Prostate gland (tissue), 2 donors: ENCODE data around the gene SPTBN1. TPM values are rescaled to one million over a fixed set of nuclear protein-coding genes. Genes with fewer than 3 reads are reported as not detected.

Experiments used
- DNase-seq: peaks from one replicate; pipeline ENCODE4 v3.0.0-alpha.2; 2019; ENCODE audit warnings: low spot score
- H3K27ac ChIP-seq, 2 donors: fragments of 200-600 bp; sonication (generic); 2 replicates each; pipeline ENCODE4 v1.5.1; 2017 to 2019
- H3K27me3 ChIP-seq: fragments of 200-600 bp; sonication (generic); replicated peaks from 2 replicates; pipeline ENCODE4 v1.5.1; 2019; ENCODE audit not compliant: insufficient read depth
- H3K36me3 ChIP-seq, 2 donors: fragments of 200-600 bp; sonication (generic); 1 replicate in 1 of 2; 2 replicates in 1 of 2; pipeline versions ENCODE4 v1.5.1 to v1.8.1; 2017 to 2019
- H3K4me1 ChIP-seq: fragments of 200-600 bp; sonication (generic); replicated peaks from 2 replicates; pipeline ENCODE4 v1.5.1; 2019
- H3K4me3 ChIP-seq, 2 donors: fragments of 200-600 bp; sonication (generic); 2 replicates each; pipeline ENCODE4 v1.5.1; 2017 to 2019
- H3K9me3 ChIP-seq: fragments of 200-600 bp; sonication (generic); 2 replicates; pipeline ENCODE4 v1.5.1; 2017
- POLR2A ChIP-seq: fragments of 450-650 bp; IDR thresholded peaks from one replicate; pipeline ENCODE4 v1.6.1; 2016; ENCODE audit warnings: antibody characterized with exemption, mild to moderate bottlenecking
- POLR2AphosphoS5 ChIP-seq: sonication (generic); formaldehyde crosslinking; IDR thresholded peaks from one replicate; pipeline ENCODE4 v1.6.1; 2017; ENCODE audit warnings: antibody characterized with exemption
- WGBS: methylation state at CpG from one replicate; pipeline ENCODE4 v1.1.5; 2018; 5-methylcytosine and 5-hydroxymethylcytosine counted together
- intact Hi-C: fragments of 100-400 bp; cut with DNase I; formaldehyde crosslinking; loops from one replicate; pipeline ENCODE4 v1.14.2; 2022
- total RNA-seq, 2 donors: library from RNA; depleted of rRNA; stranded (reverse); fragments of >200 nt; gene quantifications; one replicate each; pipeline ENCODE4 v1.1.0, GENCODE V29; 2016
- TF ChIP-seq, protein P1 (sequence below), 4 experiments: fragments of 200-600 bp in 2 of 4; fragments of 450-650 bp in 2 of 4; sonication (generic) in 2 of 4; IDR thresholded peaks; 1 replicate in 3 of 4; 2 replicates in 1 of 4; pipeline ENCODE4 v1.5.1; 2016 to 2019; ENCODE audit warnings: antibody characterized with exemption in 4 of 4, mild to moderate bottlenecking in 2 of 4, moderate library complexity in 2 of 4

Gene SPTBN1
- total RNA-seq, 2 donors from 2014 or later, result 146 to 348 TPM

DNA sequence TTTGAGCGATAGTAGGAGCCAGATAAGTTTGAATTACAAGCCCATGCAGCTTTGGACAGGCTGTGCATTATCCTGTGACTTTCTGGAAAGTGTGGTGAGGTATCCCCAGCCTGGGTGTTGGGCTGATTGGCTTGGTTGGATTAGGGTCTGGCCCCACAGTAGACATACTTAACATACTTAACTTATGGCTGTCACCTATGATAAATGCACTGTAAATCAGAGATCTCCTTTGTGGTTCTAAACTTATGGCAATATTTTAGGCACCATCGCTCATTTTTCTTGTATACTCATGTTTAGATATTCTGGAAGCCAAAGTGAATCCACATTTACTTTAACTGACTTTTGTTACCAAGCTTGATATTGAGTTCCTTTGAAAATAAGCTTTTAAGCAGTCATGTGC lies 54.8 kb downstream of the SPTBN1 start:
- Histone ChIP-seq H3K36me3 (no peaks in the 10 kb centered on the region), H3K9me3 (no peaks in the 10 kb centered on the region), H3K4me3 (no peak overlapping the region), H3K27ac (no peak overlapping the region), H3K27me3 (no peaks in the 10 kb centered on the region), H3K4me1 (no peaks in the 10 kb centered on the region)
- no peak for DNase-seq
- intact Hi-C loops, result no loop called here
- WGBS, result 82% methylated on average over 2 of the region's 2 CpGs
- no peak for TF ChIP-seq POLR2AphosphoS5
- TF ChIP-seq, protein P1, sequence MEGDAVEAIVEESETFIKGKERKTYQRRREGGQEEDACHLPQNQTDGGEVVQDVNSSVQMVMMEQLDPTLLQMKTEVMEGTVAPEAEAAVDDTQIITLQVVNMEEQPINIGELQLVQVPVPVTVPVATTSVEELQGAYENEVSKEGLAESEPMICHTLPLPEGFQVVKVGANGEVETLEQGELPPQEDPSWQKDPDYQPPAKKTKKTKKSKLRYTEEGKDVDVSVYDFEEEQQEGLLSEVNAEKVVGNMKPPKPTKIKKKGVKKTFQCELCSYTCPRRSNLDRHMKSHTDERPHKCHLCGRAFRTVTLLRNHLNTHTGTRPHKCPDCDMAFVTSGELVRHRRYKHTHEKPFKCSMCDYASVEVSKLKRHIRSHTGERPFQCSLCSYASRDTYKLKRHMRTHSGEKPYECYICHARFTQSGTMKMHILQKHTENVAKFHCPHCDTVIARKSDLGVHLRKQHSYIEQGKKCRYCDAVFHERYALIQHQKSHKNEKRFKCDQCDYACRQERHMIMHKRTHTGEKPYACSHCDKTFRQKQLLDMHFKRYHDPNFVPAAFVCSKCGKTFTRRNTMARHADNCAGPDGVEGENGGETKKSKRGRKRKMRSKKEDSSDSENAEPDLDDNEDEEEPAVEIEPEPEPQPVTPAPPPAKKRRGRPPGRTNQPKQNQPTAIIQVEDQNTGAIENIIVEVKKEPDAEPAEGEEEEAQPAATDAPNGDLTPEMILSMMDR (IDR thresholded peaks at IDR 0.05), result no peak
- TF ChIP-seq POLR2A, result no peak

DNA sequence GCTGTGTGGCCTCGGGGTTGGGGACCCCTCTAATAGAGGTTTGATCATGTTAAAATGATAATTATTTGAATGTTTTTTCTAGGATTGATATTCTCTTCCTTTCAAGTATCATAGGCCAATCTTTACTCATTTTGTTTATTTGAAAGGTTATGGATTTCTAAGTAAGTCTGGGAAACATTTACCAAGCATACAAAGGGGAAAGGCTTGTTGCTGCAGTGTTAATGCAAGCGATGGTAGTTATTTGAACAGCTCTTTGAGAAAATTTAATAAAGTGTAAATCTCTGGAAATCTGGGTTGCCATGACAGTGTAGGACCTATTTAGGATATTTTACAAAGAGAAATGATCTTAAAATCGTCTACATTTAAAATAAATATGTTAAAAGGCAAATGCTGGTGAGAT lies 56.1 kb downstream of the SPTBN1 start:
- TF ChIP-seq, protein P1 (IDR thresholded peaks at IDR 0.05), result no peak
- TF ChIP-seq POLR2A (no peak), POLR2AphosphoS5 (no peak)
- 86% methylated on average over 3 of the region's 3 CpGs for WGBS
- intact Hi-C loops, result no loop called here
- Histone ChIP-seq H3K4me3 (no peak overlapping the region), H3K27me3 (no peaks in the 10 kb centered on the region), H3K27ac (no peak overlapping the region), H3K36me3 (no peaks in the 10 kb centered on the region), H3K4me1 (no peaks in the 10 kb centered on the region), H3K9me3 (no peaks in the 10 kb centered on the region)
- no peak for DNase-seq

DNA sequence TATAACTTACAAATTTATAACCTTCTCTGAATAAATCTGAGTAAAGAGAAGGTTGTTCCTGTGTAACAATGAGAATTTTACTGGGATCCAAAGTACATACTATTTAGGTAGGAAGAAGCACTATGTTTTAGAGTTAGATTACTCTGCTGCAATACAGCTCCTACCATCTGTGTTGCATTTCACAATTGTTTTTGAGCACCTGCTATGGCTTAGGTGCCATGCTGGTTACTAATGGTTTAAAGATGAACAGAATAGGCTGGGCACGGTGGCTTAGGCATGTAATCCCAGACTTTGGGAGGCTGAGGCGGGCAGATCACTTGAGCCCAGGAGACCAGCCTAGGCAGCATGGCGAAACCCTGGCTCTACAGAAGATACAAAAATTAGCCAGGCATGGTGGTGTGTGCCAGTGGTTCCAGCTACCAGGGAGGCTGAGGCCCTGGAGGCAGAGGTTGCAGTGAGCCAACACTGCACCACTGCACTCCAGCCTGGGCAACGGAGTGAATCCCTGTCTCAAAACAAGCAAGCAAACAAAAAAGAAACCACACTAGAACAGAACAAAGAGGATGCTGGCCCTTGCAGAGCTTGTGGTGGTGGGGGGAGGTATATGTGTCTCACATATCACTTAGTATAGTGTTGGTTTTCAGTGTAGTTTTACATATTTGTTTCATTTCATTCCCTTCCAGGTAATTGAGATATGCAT lies 56.7 kb downstream of the SPTBN1 start:
- DNase-seq, result no peak
- Histone ChIP-seq H3K9me3 (no peaks in the 10 kb centered on the region), H3K27me3 (no peaks in the 10 kb centered on the region), H3K4me3 (no peak overlapping the region), H3K36me3 (no peaks in the 10 kb centered on the region), H3K27ac (no peak overlapping the region), H3K4me1 (no peaks in the 10 kb centered on the region)
- TF ChIP-seq, protein P1 (IDR thresholded peaks at IDR 0.05), result no peak
- TF ChIP-seq POLR2AphosphoS5 (no peak), POLR2A (no peak)
- intact Hi-C loops, result no loop called here
- 91% methylated on average over 4 of the region's 4 CpGs for WGBS

DNA sequence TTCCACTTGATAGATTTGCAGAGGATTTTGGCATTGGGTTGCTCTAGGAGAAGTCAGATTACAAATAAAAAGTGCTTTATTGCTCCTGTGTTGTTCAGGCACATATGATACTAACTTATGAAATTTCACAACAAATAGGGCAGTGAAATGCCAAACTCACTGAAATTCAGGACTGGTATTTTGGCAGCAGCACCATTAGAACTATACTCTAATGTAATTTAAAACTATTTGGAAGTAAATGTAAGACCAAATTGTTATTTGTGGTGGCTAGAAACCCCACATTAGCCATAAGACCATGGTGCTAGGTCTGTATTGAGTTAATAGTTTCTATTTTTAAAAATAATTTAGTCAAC lies 57.2 kb downstream of the SPTBN1 start:
- Histone ChIP-seq H3K36me3 (no peaks in the 10 kb centered on the region), H3K4me3 (no peak overlapping the region), H3K4me1 (no peaks in the 10 kb centered on the region), H3K27ac (no peak overlapping the region), H3K9me3 (no peaks in the 10 kb centered on the region), H3K27me3 (no peaks in the 10 kb centered on the region)
- no peak for TF ChIP-seq POLR2AphosphoS5
- TF ChIP-seq POLR2A, result no peak
- intact Hi-C loops, result no loop called here
- DNase-seq, result no peak

DNA sequence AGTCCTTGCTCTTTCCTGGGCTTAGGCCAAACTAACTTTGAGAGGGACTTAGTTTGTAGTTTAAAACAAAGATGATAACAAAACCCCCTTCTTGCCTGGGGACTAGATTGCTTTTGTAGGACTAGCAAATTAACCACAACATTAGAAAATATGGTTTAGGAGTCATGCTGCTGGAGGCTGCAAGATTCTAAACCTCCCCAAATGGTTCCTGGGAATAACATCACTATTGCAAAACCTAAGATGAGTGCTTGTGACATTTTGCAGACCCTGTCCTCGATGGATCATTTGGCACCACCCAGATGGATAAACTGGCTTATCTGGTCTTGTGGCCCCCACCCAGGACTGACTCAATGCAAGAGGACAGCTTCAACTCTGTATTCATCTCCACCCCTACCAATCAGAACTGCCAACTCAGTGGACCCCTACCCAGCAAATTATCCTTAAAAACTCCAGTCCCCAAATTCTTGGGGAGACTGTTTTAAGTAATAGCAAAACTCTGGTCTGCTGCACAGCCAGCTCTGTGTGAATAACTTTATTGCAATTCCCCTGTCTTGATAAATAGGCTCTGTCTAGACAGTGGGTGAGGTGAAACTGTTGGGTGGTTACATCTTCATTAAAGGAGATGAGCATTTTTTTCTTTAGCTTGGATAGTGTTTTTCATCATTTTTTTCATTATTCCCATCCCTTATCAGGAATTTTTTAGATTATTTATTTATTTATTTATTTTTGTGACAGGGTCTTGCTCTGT lies 58.9 kb downstream of the SPTBN1 start:
- H3K36me3 ChIP-seq, result no peaks in the 10 kb centered on the region
- no peak overlapping the region for H3K27ac ChIP-seq

More for the DNA sequence above, 58.9 kb downstream of the SPTBN1 start:
- Histone ChIP-seq H3K4me3 (no peak overlapping the region), H3K9me3 (no peaks in the 10 kb centered on the region), H3K4me1 (no peaks in the 10 kb centered on the region), H3K27me3 (no peaks in the 10 kb centered on the region)
- no peak for TF ChIP-seq POLR2A
- TF ChIP-seq, protein P1 (IDR thresholded peaks at IDR 0.05), result no peak
- intact Hi-C loops, result no loop called here
- WGBS, result 45% methylated on average over 1 of the region's 1 CpG
- DNase-seq, result no peak
